H1 (cell line): Measurements from ENCODE around the gene CGN. TPM values are rescaled to one million over a fixed set of nuclear protein-coding genes. Genes with fewer than 3 reads are reported as not detected.

Experiments used
- CTCF ChIA-PET: fragments of 300-600 bp; sonication (Branson Sonifier 250); formaldehyde crosslinking; loops from one replicate; lab custom pipeline; 2021; ENCODE audit not compliant: partially characterized antibody; lab: Charles Lee
- POLR2A ChIA-PET: fragments of 300-600 bp; sonication (Branson Sonifier 250); formaldehyde crosslinking; loops from one replicate; lab custom pipeline; 2021; ENCODE audit warnings: inconsistent platforms; ENCODE audit not compliant: partially characterized antibody; lab: Charles Lee
- DNase-seq, 2 experiments: peaks; one replicate each; pipeline versions ENCODE4 v3.0.0 to v3.0.0-alpha.2; 2010 to 2022; ENCODE audit warnings: low spot score in 2 of 2, low read depth in 1 of 2, mixed read lengths in 1 of 2
- FAIRE-seq: peaks from 2 replicates; lab custom pipeline; 2011; peaks lifted over from hg19 to GRCh38; lab: Jason Lieb, UNC
- H2AFZ ChIP-seq: 2 replicates; pipeline ENCODE4 v1.8.1; 2012; ENCODE audit warnings: low read length, inconsistent platforms
- H2AK5ac ChIP-seq: 2 replicates; pipeline ENCODE4 v1.6.1; 2013; ENCODE audit warnings: low read depth, low read length
- H2BK120ac ChIP-seq: replicated peaks from 2 replicates; pipeline ENCODE3; 2013; ENCODE audit warnings: low read depth, low read length, inconsistent platforms
- H2BK12ac ChIP-seq: 2 replicates; pipeline ENCODE4 v1.6.1; 2013; ENCODE audit warnings: low read depth, low read length
- H2BK15ac ChIP-seq: 2 replicates; pipeline ENCODE4 v1.6.1; 2013; ENCODE audit warnings: low read length
- H2BK20ac ChIP-seq: 2 replicates; pipeline ENCODE4 v1.6.1; 2013; ENCODE audit warnings: low read length
- H2BK5ac ChIP-seq: 2 replicates; pipeline ENCODE4 v1.6.1; 2013; ENCODE audit warnings: low read depth, low read length
- H3K14ac ChIP-seq: 2 replicates; pipeline ENCODE4 v1.6.1; 2013; ENCODE audit warnings: inconsistent platforms; ENCODE audit not compliant: insufficient read length
- H3K18ac ChIP-seq: 2 replicates; pipeline ENCODE4 v1.6.1; 2013; ENCODE audit warnings: low read length; ENCODE audit errors: extremely low read depth
- H3K23ac ChIP-seq: 2 replicates; pipeline ENCODE4 v1.6.1; 2013; ENCODE audit warnings: inconsistent platforms; ENCODE audit not compliant: insufficient read length
- H3K23me2 ChIP-seq: 2 replicates; pipeline ENCODE4 v1.6.1; 2013; ENCODE audit warnings: low read depth, low read length
- H3K27ac ChIP-seq: 2 replicates; pipeline ENCODE4 v1.6.1; 2011; ENCODE audit warnings: low read depth, low read length, inconsistent platforms
- H3K27me3 ChIP-seq, 4 experiments: replicated peaks in 1 of 4; 1 replicate in 1 of 4; 2 replicates in 3 of 4; pipeline versions ENCODE4 v1.6.1 to v1.8.1; 2011 to 2013; ENCODE audit warnings: low read length in 3 of 4, mild to moderate bottlenecking in 3 of 4, inconsistent platforms in 2 of 4, mixed read lengths in 2 of 4, moderate library complexity in 1 of 4; ENCODE audit not compliant: control insufficient read depth in 3 of 4, insufficient read depth in 3 of 4; ENCODE audit errors: extremely low read depth in 1 of 4
- H3K36me3 ChIP-seq, 4 experiments: 2 replicates each; pipeline versions ENCODE4 v1.6.1 to v1.8.1; 2011 to 2013; ENCODE audit warnings: mild to moderate bottlenecking in 4 of 4, low read length in 3 of 4, moderate library complexity in 2 of 4, control low read depth in 1 of 4, inconsistent platforms in 1 of 4; ENCODE audit not compliant: insufficient read depth in 4 of 4, control insufficient read depth in 2 of 4
- H3K4ac ChIP-seq: replicated peaks from 2 replicates; pipeline ENCODE3; 2013; ENCODE audit warnings: low read length, low read depth, mixed read lengths, inconsistent platforms; ENCODE audit not compliant: insufficient read length
- H3K4me1 ChIP-seq, 4 experiments: replicated peaks in 1 of 4; 1 replicate in 1 of 4; 2 replicates in 3 of 4; pipeline versions ENCODE4 v1.6.1 to v1.8.1; 2011 to 2013; ENCODE audit warnings: low read length in 3 of 4, inconsistent platforms in 2 of 4, mixed read lengths in 1 of 4; ENCODE audit not compliant: insufficient read depth in 4 of 4, control insufficient read depth in 3 of 4
- H3K4me2 ChIP-seq, 2 experiments: 2 replicates each; pipeline versions ENCODE4 v1.6.1 to v1.8.1; 2011 to 2013; ENCODE audit warnings: low read depth in 2 of 2, low read length in 2 of 2, control low read depth in 1 of 2, inconsistent platforms in 1 of 2, mild to moderate bottlenecking in 1 of 2; ENCODE audit not compliant: insufficient read depth in 1 of 2
- H3K4me3 ChIP-seq, 4 experiments: fragments of 200-600, 300-600 bp in 1 of 4; sonication (generic), shearing (Covaris generic), sonication (Bioruptor Twin) in 1 of 4; 2 replicates each; pipeline versions ENCODE4 v1.5.1 to v1.8.1; 2011 to 2016; ENCODE audit warnings: low read length in 4 of 4, low read depth in 3 of 4, control low read depth in 2 of 4, inconsistent platforms in 2 of 4, mild to moderate bottlenecking in 2 of 4, mixed read lengths in 1 of 4, moderate library complexity in 1 of 4; ENCODE audit not compliant: insufficient read depth in 2 of 4; ENCODE audit errors: extremely low read depth in 1 of 4
- H3K56ac ChIP-seq: replicated peaks from 2 replicates; pipeline ENCODE3; 2013; ENCODE audit warnings: low read depth, mild to moderate bottlenecking, mixed read lengths, low read length, inconsistent platforms; ENCODE audit not compliant: insufficient read length
- H3K79me1 ChIP-seq: 2 replicates; pipeline ENCODE4 v1.6.1; 2013; ENCODE audit warnings: low read depth, low read length, control low read depth
- H3K79me2 ChIP-seq, 2 experiments: 2 replicates each; pipeline versions ENCODE4 v1.6.1 to v1.8.1; 2012 to 2013; ENCODE audit warnings: low read length in 2 of 2, mild to moderate bottlenecking in 2 of 2, inconsistent platforms in 1 of 2; ENCODE audit not compliant: insufficient read depth in 2 of 2, control insufficient read depth in 1 of 2
- H3K9ac ChIP-seq, 4 experiments: replicated peaks in 1 of 4; 1 replicate in 1 of 4; 2 replicates in 3 of 4; pipeline versions ENCODE4 v1.6.1 to v1.8.1; 2011 to 2013; ENCODE audit warnings: low read depth in 3 of 4, low read length in 3 of 4, control low read depth in 2 of 4, mild to moderate bottlenecking in 2 of 4, moderate library complexity in 2 of 4, inconsistent platforms in 1 of 4; ENCODE audit errors: extremely low read depth in 1 of 4
- H3K9me3 ChIP-seq, 2 experiments: 2 replicates each; pipeline versions ENCODE4 v1.6.1 to v1.8.1; 2012 to 2013; ENCODE audit warnings: mild to moderate bottlenecking in 2 of 2, moderate library complexity in 2 of 2, control low read depth in 1 of 2, inconsistent platforms in 1 of 2, low read depth in 1 of 2, low read length in 1 of 2, mixed read lengths in 1 of 2; ENCODE audit not compliant: insufficient read depth in 2 of 2
- H4K20me1 ChIP-seq, 2 experiments: replicated peaks in 1 of 2; 2 replicates each; pipeline versions ENCODE3 to v1.8.1; 2011 to 2013; ENCODE audit warnings: inconsistent platforms in 2 of 2, low read length in 2 of 2, mild to moderate bottlenecking in 1 of 2; ENCODE audit not compliant: insufficient read depth in 2 of 2, control insufficient read depth in 1 of 2
- H4K5ac ChIP-seq: 2 replicates; pipeline ENCODE4 v1.6.1; 2013; ENCODE audit warnings: low read length, low read depth, mixed read lengths, inconsistent platforms; ENCODE audit not compliant: insufficient read length
- H4K8ac ChIP-seq: 2 replicates; pipeline ENCODE4 v1.8.0; 2013; ENCODE audit warnings: mild to moderate bottlenecking, moderate library complexity, low read length, inconsistent platforms; ENCODE audit not compliant: insufficient read depth; ENCODE audit errors: extremely low read depth
- H4K91ac ChIP-seq: replicated peaks from 2 replicates; pipeline ENCODE3; 2013; ENCODE audit warnings: low read length, mixed read lengths, inconsistent platforms; ENCODE audit not compliant: insufficient read length
- BCL11A ChIP-seq, 2 experiments: IDR thresholded peaks; one replicate each; pipeline ENCODE4 v1.6.1; 2011; ENCODE audit warnings: low read depth in 2 of 2, low read length in 2 of 2, mild to moderate bottlenecking in 2 of 2
- CEBPB ChIP-seq: IDR thresholded peaks from 2 replicates; pipeline ENCODE4 v1.6.1; 2012; ENCODE audit warnings: low read depth, low read length
- EP300 ChIP-seq, 2 experiments: IDR thresholded peaks; 1 replicate in 1 of 2; 2 replicates in 1 of 2; pipeline ENCODE4 v1.6.1; 2011 to 2012; ENCODE audit warnings: low read depth in 2 of 2, low read length in 2 of 2, mild to moderate bottlenecking in 2 of 2, borderline replicate concordance in 1 of 2, inconsistent platforms in 1 of 2, moderate library complexity in 1 of 2
- FOSL1 ChIP-seq: IDR thresholded peaks from 2 replicates; pipeline ENCODE4 v1.6.1; 2011; ENCODE audit warnings: mild to moderate bottlenecking, low read depth, low read length, moderate library complexity; ENCODE audit not compliant: insufficient read depth
- HDAC6 ChIP-seq: IDR thresholded peaks from one replicate; pipeline ENCODE4 v1.7.1; 2012; ENCODE audit warnings: low read depth, mild to moderate bottlenecking, inconsistent platforms, low read length, moderate library complexity
- KDM1A ChIP-seq: fragments of 200-600, 300-600 bp; sonication (generic); IDR thresholded peaks from 2 replicates; pipeline ENCODE4 v1.7.1; 2016; ENCODE audit warnings: mild to moderate bottlenecking, low read length, borderline replicate concordance
- KDM5A ChIP-seq: fragments of 200-600 bp; IDR thresholded peaks from 2 replicates; pipeline ENCODE4 v1.7.1; 2012; ENCODE audit warnings: mild to moderate bottlenecking, low read length, inconsistent platforms, mixed read lengths
- NANOG ChIP-seq: IDR thresholded peaks from 2 replicates; pipeline ENCODE4 v1.6.1; 2011; ENCODE audit warnings: low read length, low read depth, mild to moderate bottlenecking, inconsistent platforms; ENCODE audit not compliant: insufficient read depth, poor library complexity, severe bottlenecking
- NRF1 ChIP-seq: IDR thresholded peaks from 2 replicates; pipeline ENCODE4 v1.6.1; 2011; ENCODE audit warnings: mild to moderate bottlenecking, low read depth, low read length, improper control_type of control experiment
- POU5F1 ChIP-seq: IDR thresholded peaks from 2 replicates; pipeline ENCODE4 v1.6.1; 2011; ENCODE audit warnings: low read depth, mild to moderate bottlenecking, low read length, moderate library complexity
- RFX5 ChIP-seq: IDR thresholded peaks from 2 replicates; pipeline ENCODE4 v1.6.1; 2011; ENCODE audit warnings: low read depth, low read length, improper control_type of control experiment, borderline replicate concordance
- SIX5 ChIP-seq: IDR thresholded peaks from 2 replicates; pipeline ENCODE4 v1.6.1; 2011; ENCODE audit warnings: mild to moderate bottlenecking, low read depth, low read length
- SP1 ChIP-seq: IDR thresholded peaks from 2 replicates; pipeline ENCODE4 v1.6.1; 2011; ENCODE audit warnings: low read depth, low read length
- TAF1 ChIP-seq: IDR thresholded peaks from 2 replicates; pipeline ENCODE4 v1.6.1; 2011; ENCODE audit warnings: mild to moderate bottlenecking, low read depth, low read length
- ZNF274 ChIP-seq: IDR thresholded peaks from 2 replicates; pipeline ENCODE4 v1.7.0; 2012; ENCODE audit warnings: low read length, borderline replicate concordance; ENCODE audit errors: extremely low read depth
- WGBS, 2 experiments: shearing (Covaris generic) in 1 of 2; methylation state at CpG; one replicate each; pipeline versions ENCODE4 v1.1.6 to v1.1.7; 2013 to 2015; ENCODE audit warnings: low lambda C conversion rate in 2 of 2, mixed read lengths in 2 of 2, inconsistent platforms in 1 of 2, low coverage in 1 of 2, missing lambda C conversion rate in 1 of 2; ENCODE audit not compliant: insufficient replicate concordance in 2 of 2, insufficient coverage in 1 of 2, insufficient read length in 1 of 2; ENCODE audit errors: extremely low coverage in 1 of 2, missing lambda C conversion rate in 1 of 2; 5-methylcytosine and 5-hydroxymethylcytosine counted together
- polyA plus RNA-seq, 7 experiments: library from polyadenylated mRNA; depleted of rRNA in 3 of 7; stranded (reverse) in 5 of 7; unstranded in 2 of 7; fragments of >200 nt in 5 of 7; fragments of 200-250 nt in 2 of 7; gene quantifications; 1 replicate in 5 of 7; 2 replicates in 1 of 7; 4 replicates in 1 of 7; pipeline versions ENCODE4 v1.2.1 to v1.2.3, GENCODE V29; 2011 to 2013; ENCODE audit warnings: missing spikeins in 2 of 7, mixed read lengths in 2 of 7
- total RNA-seq: library from RNA; stranded (reverse); fragmentation: NEBNext Ultra II Directional; extraction: Animal tissue kit (Norgen Biotek cat#: 25700); gene quantifications from 2 replicates; pipeline ENCODE4 v1.2.1, GENCODE V29; 2021

The CGN gene
- total and polyA plus RNA-seq, 2 of the 8 experiments (the other 6 are each of a cell fraction or from before 2014, with no cell fraction given) = 15.9 to 52.7 TPM

DNA sequence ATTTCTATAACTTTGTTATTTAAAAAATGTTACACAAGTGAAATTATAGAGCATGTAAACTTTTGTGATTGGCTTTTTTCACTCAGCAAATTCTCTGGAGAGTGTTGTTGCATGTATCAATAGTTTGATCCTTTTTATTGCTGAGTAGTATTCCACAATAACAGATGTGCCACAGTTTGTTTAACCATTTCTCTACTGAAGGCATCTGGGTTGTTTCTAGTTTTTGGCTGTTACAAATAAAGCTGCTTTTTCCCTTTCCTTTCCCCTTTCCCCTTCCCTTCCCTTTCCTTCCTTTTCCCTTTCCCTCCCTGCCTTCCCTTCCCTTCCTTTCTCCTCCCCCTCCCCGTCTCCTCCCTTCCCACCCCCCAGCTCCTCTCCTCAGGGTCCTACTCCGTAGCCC is 44.9 kb downstream of the CGN start:
- Histone ChIP-seq H3K18ac (no peak overlapping the region), H3K56ac (no peak overlapping the region), H3K4me2 (no peak overlapping the region), H3K4me3 (no peak overlapping the region), H3K23ac (no peak overlapping the region), H2BK5ac (no peak overlapping the region), H4K91ac (no peak overlapping the region), H3K23me2 (no peaks in the 10 kb centered on the region), H3K36me3 (no peaks in the 10 kb centered on the region), H2BK12ac (no peak overlapping the region), H3K9ac (no peak overlapping the region), H3K14ac (no peak overlapping the region), H2BK120ac (no peak overlapping the region), H3K79me1 (peaks cover 2% of the 10 kb centered on the region; the same call in 1 of the 2 replicates), H2BK20ac (no peak overlapping the region), H3K4me1 (no peaks in the 10 kb centered on the region), H3K9me3 (no peaks in the 10 kb centered on the region), H3K79me2 (peaks cover 0 to 23% of the 10 kb centered on the region in 2 experiments; a peak in 2 of 4 replicates), H2AK5ac (no peak overlapping the region), H4K8ac (no peak overlapping the region), H2BK15ac (no peak overlapping the region), H4K20me1 (no peaks in the 10 kb centered on the region), H4K5ac (no peak overlapping the region), H3K27ac (no peak overlapping the region), H3K4ac (no peak overlapping the region), H2AFZ (no peak overlapping the region), H3K27me3 (no peaks in the 10 kb centered on the region)
- POLR2A ChIA-PET = interaction anchor here (0.7 to 1.2 kb wide), 3 partner anchors 15 to 157 kb away, joined by 3 to 5 read pairs (median 4); partner anchors contain the start of gene TUFT1
- FAIRE-seq (no peak), DNase-seq (no peak)
- WGBS, 2 experiments = no CpG with 5 or more reads among the region's 2 CpGs
- TF ChIP-seq CEBPB (no peak), KDM1A (no peak), SIX5 (no peak), SP1 (no peak), HDAC6 (no peak), ZNF274 (no peak), FOSL1 (no peak), TAF1 (no peak), NRF1 (no peak), NANOG (no peak), BCL11A (IDR thresholded peaks at IDR 0.05; ENCODE audit: low read depth in 2 of 2, low read length in 2 of 2) (no peak), RFX5 (no peak), POU5F1 (no peak), KDM5A (no peak), EP300 (IDR thresholded peaks at IDR 0.05; ENCODE audit: borderline replicate concordance in 1 of 2, low read depth in 2 of 2, low read length in 2 of 2) (no peak)
- CTCF ChIA-PET = interaction anchor here (0.6 to 1.5 kb wide), 2 partner anchors 38 to 176 kb away, joined by 3 to 4 read pairs; no protein-coding TSS in a partner anchor
